HFF-Myc (cell line): ENCODE results near the gene STAM2.

Experiments
- DNase-seq: peaks from one replicate; pipeline ENCODE4 v3.0.0-alpha.2; 2011; ENCODE audit warnings: low read depth; ENCODE audit errors: extremely low read depth
- H3K4me3 ChIP-seq: replicated peaks from 2 replicates; pipeline ENCODE4 v1.5.1; 2011; ENCODE audit warnings: low read depth, mild to moderate bottlenecking, control low read depth, low read length
- TF ChIP-seq, protein P1 (sequence below): IDR thresholded peaks from 2 replicates; pipeline ENCODE4 v1.5.1; 2012; ENCODE audit warnings: mild to moderate bottlenecking, low read depth, low read length, control low read depth; ENCODE audit errors: missing control alignments

The STAM2 gene

DNA sequence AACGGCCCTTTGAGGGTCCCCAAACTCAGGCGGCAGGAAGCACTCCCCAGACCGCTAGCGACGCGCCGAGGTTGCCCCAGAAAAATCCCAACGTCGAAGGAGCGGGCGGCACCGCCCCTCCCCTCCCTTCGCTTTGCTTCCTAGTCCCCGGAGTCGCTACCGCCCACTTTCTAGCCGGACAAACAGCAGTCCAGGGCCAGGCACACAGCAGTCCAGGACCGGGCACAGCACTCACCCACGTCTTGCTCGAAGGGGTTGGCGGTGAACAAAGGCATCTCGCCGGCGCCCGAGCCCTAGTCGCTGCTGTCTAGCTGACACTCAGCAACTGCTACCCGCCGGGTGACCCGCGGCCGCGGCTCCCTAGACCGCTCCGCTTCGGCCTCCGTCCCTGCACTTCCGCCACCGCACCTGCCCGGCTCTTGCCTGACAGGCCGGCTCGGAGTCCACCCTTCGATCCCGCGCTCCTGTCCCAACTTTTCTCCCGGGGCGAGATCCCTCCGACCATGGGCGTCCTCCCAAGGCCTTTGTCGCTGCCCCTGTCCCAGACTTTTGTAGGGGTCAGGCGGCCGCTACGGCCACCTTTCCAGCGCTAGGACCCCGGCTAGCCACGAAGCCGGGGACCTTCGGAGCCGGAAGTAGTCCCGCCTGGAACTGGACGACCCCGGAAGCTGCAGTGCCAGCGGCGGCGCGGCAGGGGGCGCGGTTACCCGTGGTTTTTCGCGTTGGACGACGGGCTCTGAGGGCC is at the start of gene STAM2:
Gene STAM2, minus strand, starts transcription at position 396 of the 745 bp plus-strand sequence. Its CDS starts 121 bp downstream, at position 275.
- DNase-seq, result peak; percentile 78

DNA sequence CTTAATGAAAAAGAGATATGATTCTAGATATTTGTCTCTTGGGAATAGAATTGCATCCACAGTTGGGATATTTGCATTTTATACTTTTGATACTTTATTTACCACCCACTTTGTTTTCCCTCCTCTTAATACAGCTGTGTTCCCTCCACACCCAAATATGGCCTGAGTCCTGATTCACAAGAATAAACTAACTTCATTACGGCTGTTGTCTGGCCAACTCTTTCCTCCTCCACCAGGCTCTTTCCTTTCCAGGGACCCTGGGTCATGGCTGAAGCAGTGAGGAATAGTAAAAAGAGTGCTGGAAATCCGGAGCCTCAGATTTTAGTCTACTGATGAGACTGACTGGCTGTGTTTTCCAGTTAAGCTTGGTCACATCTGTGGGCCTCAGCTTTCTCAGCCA is 48.4 kb upstream of the STAM2 start:
- TF ChIP-seq, protein P1, sequence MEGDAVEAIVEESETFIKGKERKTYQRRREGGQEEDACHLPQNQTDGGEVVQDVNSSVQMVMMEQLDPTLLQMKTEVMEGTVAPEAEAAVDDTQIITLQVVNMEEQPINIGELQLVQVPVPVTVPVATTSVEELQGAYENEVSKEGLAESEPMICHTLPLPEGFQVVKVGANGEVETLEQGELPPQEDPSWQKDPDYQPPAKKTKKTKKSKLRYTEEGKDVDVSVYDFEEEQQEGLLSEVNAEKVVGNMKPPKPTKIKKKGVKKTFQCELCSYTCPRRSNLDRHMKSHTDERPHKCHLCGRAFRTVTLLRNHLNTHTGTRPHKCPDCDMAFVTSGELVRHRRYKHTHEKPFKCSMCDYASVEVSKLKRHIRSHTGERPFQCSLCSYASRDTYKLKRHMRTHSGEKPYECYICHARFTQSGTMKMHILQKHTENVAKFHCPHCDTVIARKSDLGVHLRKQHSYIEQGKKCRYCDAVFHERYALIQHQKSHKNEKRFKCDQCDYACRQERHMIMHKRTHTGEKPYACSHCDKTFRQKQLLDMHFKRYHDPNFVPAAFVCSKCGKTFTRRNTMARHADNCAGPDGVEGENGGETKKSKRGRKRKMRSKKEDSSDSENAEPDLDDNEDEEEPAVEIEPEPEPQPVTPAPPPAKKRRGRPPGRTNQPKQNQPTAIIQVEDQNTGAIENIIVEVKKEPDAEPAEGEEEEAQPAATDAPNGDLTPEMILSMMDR, result no peak
- no peak for DNase-seq
- H3K4me3 ChIP-seq, result no peak overlapping the region

More for the DNA sequence above, at the start of gene STAM2:
- H3K4me3 ChIP-seq, result peak within 1 kb of the TSS; percentile 73
- TF ChIP-seq, protein P1, result peak; percentile 94

DNA sequence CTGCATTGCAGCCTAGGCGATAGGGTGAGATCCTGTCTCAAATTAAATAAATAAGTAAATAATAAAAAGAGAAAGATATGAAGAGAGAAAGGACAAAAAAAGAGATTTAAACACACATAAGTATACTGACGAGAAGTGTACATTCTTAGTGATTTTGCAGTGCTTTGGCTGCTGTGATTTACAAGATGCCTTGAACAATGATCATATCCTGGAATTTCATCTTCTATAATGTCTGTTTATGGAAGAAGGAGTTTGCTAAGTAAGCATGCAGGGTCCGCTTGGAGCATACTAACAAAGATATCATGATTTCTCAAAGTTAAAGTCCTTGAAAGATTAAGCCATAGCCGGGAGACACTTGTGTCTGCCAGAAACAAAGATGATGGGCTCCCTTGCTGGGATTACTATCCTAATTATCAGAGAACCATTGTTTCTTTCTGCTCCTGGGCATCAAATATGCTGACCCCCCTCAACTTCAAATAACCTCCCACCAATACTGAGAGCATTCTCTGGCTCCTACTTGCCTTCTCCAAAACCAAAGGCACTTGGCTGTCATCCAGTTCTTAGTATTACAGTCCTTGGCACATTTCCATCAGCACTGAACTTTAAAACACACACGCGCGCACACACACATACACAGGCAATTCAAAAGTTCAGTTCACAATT is 47.5 kb upstream of the STAM2 start:
- H3K4me3 ChIP-seq, result no peak overlapping the region
- TF ChIP-seq, protein P1, result no peak
- DNase-seq, result peak; percentile 60

DNA sequence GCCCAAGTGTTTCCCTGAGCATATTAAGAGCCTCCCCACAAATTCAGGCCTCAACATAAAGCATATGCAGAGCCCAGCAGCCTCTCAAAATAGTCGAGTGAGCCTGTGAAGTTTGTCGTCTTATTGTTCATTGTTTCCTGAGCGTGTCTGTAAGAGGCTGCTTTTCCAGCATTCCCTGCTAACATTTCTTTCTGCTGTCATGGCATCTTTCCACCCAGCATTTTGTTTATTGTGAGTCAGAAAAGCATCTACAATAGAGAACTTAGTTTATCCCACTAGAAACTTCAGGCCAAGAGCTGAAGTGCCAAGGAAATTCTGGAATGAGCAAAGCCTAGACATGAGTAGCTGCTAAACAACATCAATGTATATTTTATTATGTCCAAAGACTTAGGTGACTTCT is 46.3 kb upstream of the STAM2 start:
- no peak for DNase-seq
- TF ChIP-seq, protein P1, result no peak
- no peak overlapping the region for H3K4me3 ChIP-seq

DNA sequence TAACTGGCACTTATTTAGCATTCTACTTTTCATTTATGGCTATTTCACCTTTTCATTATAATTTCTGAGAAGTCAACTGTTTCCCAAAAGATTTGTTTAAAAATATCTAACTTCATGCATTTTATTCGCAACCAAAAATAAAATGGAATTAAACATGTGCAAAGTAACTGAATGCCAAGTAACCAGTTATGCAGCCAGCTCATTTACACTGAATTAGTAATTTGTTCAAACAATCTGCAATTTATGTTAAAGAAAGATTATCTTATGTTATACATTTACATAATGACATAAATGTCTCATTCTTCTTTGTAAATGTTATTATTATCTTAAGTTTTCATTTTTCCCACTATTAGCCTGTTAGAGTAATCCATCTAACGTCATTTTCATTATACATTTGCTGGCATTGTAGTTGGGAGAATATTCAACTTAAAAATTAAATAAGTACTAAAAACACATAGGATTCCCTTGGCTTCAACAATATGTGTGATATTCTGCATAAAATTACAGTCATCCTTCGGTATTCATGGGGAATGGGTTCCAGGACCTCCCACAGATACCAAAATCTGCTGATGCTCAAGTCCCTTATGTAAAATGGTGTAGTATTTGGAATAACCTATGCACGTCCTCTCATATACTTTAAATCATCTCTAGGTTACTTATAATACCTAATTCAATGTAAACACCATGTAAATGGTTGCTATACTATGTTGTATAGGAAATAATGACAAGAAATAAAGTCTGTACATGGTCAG is 43.7 kb upstream of the STAM2 start:
- TF ChIP-seq, protein P1, result no peak
- DNase-seq, result no peak
- H3K4me3 ChIP-seq, result no peak overlapping the region

DNA sequence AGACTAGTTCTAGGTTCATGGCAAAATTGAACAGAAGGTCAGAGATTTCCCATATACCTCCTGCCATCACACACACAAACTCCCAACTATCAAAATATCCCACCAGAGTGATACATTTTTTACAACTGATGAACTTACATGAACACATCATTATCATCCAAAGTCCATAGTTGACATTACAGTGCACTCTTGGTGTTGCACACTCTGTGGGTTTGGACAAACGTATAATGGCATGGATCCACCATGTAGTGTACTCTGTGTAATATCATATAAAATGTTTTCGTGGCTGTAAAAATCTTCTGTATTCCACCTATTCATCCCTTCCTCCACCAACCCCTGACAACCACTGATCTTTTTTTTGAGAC is 25.9 kb upstream of the STAM2 start:
- TF ChIP-seq, protein P1, result no peak
- no peak overlapping the region for H3K4me3 ChIP-seq
- no peak for DNase-seq
